GM12872 (cell line): ENCODE measurements around the gene SARM1.

Source experiments
- TF ChIP-seq, protein P1 (sequence below): IDR thresholded peaks from 3 replicates; pipeline ENCODE4 v1.5.1; 2011; ENCODE audit warnings: low read depth, mild to moderate bottlenecking, low read length, moderate library complexity; ENCODE audit not compliant: insufficient read depth

Gene SARM1

DNA sequence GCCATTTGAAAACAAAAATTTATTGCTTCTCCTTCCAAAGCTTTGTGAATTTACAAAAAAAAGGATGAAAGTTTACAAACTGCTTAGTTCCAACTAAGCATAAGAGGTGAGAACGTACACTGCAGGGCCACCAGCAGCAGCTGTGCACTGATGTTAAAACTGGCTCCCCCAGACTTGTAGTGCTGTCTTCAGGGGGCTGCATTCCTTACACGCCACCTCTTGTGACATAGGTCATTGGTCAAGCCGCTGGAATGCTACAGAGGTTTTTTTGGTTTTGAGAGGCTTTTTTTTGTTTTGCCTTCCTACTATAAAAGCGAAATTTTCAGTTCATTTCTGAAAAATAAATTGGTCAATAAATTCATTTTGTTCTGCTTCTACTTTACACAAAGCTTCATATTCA is 43.2 kb upstream of the SARM1 start:
- TF ChIP-seq, protein P1, sequence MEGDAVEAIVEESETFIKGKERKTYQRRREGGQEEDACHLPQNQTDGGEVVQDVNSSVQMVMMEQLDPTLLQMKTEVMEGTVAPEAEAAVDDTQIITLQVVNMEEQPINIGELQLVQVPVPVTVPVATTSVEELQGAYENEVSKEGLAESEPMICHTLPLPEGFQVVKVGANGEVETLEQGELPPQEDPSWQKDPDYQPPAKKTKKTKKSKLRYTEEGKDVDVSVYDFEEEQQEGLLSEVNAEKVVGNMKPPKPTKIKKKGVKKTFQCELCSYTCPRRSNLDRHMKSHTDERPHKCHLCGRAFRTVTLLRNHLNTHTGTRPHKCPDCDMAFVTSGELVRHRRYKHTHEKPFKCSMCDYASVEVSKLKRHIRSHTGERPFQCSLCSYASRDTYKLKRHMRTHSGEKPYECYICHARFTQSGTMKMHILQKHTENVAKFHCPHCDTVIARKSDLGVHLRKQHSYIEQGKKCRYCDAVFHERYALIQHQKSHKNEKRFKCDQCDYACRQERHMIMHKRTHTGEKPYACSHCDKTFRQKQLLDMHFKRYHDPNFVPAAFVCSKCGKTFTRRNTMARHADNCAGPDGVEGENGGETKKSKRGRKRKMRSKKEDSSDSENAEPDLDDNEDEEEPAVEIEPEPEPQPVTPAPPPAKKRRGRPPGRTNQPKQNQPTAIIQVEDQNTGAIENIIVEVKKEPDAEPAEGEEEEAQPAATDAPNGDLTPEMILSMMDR: no peak

DNA sequence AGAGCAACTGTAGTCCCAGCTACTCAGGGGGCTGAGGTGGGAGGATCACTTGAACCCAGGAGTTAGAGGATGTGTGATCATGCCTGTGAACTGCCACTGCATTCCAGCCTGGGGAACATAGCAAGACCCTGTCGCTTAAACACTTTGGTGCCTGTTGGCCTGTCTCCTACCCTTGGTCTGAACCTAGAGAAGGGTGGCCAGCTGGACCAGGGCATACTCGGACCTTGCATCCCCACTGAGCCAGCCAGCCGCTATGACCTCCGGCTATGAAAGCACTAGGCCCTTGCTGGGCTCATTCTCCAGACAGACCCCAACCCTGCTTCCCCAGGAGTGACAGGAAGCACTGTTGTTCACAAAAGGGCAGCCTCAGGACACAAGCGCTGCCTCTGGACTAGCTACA is 40.8 kb upstream of the SARM1 start:
- TF ChIP-seq, protein P1: no peak

DNA sequence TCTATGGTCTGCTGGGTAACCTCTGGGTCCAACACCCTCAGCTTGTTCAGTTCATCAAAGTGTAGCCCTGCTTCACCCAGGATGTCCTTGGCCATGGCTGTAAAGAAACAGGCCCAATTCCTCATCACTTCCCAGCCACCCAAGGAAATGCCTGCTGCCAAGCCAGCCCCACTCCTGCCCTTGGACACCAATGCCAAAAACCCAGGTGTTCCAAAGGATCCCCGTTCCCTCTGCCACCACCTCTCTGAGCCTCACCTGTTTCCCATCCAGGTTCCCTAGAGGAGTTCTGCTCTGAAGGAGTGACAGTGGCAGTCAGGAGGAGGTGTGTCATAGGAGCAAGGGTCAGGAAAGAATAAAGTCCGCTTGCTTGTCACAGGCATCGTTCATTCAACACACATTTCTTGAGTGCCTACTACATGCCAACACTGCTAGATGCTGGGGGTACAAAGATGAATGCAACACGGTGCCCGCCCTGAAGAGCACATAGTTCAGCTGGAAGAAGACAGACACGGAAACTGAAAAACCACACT is 39.5 kb upstream of the SARM1 start:
- TF ChIP-seq, protein P1: no peak

DNA sequence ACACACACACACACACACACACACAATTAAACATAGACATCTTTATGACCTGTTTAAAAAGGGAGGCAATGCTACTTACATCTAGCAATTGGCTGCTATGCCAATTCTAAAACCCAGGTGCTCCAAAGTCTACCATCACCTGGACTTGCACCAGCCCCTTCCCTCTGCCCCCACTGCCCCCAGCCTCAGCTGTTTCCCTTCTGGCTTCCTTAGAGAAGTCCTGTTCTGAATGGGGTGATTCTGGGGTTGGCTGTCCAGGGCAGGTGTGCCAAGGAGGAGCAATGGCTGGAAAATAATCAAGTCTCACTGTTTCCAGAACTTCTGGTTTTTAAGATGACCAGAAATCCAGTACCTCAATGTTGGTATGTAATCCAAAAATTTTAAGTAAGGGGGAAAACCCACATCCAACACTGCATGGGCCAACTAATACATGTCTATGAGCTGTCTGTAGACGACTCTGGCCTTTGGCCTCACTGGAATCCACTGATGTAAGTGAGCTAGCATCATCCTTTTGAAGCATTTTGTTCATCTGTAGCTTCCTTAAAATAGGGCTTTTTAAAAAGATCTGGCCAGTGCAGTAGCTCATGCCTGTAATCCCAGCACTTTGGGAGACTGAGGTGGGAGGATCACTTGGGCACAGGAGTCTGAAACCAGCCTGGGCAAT is 38.3 kb upstream of the SARM1 start:
- TF ChIP-seq, protein P1: no peak

DNA sequence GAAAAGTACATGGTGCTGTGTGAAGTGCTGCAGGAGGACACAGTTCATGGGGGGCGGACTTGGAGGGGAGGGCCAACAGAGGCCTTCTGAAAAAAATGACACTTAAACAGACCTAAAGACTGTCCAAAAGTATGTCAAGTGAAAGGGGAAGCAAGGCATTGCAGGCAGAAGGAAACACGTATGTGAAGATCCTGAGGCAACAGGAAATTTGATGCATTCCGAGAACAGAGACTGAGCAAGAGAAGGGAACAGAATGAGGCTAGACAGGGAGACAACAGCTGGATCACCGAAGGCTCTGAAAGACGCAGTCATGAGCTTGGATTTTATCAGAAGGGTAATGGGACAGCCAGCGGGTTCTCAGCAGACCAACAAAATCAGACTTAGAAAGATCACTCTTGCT is 37.3 kb upstream of the SARM1 start:
- TF ChIP-seq, protein P1: no peak

DNA sequence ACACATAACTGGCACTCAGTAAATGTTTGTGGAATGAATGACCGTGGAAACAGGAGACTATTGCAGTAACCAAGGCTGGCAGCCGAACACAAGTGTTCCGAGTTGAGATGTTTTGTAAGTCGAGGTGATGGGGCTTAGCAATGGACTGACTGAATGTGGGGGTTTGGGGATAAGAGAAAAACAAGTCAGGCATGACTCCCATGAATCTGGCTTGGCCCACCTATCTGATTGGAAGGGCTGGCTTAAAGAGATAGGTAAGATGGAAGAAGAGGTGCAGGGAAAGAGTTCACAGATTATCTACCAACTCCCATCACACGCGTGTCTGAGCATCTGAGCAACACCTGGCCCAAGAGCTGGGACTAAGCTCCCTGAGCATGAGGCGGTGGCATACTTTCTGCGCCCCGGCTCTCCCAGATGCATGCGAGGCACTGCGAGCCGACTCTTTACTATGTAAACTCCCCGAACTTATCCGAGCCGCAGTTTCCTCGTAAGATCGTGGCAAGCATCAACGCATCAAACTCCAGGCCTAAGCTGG is 36.8 kb upstream of the SARM1 start:
- TF ChIP-seq, protein P1: no peak

DNA sequence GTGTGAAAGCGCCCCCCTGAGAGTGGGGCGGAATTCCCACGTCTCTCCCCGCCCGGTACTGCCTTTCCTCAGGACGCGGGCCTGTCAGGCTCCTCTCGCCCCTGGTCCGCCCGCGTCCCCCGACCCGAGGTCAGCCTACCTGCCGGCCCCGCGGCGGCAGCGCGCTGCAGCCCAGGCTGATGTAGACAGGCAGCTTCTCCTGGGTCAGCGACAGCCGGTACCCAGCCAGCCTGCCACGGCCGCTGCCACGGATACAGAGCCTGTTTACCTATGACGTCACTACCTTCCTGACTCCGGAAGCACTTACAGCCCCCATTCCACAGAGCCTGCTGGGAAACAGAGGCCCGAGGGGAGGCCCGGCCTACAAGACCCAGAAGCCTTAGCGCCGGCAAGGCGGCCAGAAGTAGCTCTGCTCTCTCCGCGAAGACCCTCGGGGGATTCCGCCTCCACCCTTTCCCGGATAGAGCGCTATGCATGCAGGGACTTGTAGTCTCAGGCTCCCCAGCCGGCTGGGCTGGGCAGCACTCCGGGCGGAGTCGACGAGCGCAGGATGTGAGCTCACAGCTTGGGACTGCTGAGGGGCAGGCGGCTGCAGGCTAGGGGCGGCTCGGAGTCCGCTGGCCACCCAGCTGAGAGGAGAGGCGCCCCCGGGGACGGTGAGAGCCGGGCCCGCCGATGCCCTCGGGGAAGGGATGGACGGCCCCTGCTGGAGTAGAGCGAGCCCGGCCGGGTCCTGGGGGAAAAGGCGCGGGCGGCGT is 36.1 kb upstream of the SARM1 start, which contains the start of the genes IFT20 and TNFAIP1:
TSS of gene IFT20 (minus strand) at position 272 of the 758 bp plus-strand sequence. CDS start 3,487 bp downstream, outside the sequence.
TSS of gene TNFAIP1 (plus strand) at position 561 of the 758 bp plus-strand sequence. CDS start 3,761 bp downstream, outside the sequence.
- TF ChIP-seq, protein P1: no peak
